GM18867 (cell line): ENCODE data around the gene DTWD2.
"Not testable (repeated sequence)": the region's sequence is repeated elsewhere in the genome, so short reads cannot be mapped to it uniquely, and the experiment has no call there.

Experiments
- ATAC-seq: cut with Tn5 transposase; IDR thresholded peaks from one replicate; pipeline ENCODE4 v1.9.1; 2021; ENCODE audit warnings: mild to moderate bottlenecking, moderate library complexity; ENCODE audit not compliant: unreplicated experiment

The DTWD2 gene

GRCh38 chr5:118998861-118999260, 10.5 kb upstream of the DTWD2 start:
- ATAC-seq = not testable (repeated sequence)

DNA sequence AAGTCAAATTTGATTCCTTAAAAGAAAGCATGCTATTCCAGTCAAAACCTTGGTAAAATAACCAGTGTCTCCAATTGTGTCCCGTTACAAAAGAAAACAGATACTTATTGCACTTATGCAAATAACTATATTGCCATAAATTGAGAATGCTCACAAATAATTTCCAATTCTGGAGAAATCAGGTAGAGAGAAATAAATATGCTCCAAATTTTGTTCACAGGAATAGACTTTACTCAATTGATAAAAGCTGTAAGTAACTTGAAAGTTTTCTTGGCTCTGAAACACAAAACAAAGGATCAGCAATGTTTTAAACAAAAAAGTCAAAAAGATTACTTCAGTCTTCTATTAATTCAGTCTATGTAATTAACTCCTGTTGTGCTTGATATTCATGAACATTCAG, 7.8 kb upstream of the DTWD2 start:
- no peak for ATAC-seq

- no peak for ATAC-seq
These were observed 6.2 kb upstream of the DTWD2 start for GRCh38 chr5:118994595-118994994.

GRCh38 chr5:118993118-118993517, 4.8 kb upstream of the DTWD2 start:
- ATAC-seq = not testable (repeated sequence)

DNA sequence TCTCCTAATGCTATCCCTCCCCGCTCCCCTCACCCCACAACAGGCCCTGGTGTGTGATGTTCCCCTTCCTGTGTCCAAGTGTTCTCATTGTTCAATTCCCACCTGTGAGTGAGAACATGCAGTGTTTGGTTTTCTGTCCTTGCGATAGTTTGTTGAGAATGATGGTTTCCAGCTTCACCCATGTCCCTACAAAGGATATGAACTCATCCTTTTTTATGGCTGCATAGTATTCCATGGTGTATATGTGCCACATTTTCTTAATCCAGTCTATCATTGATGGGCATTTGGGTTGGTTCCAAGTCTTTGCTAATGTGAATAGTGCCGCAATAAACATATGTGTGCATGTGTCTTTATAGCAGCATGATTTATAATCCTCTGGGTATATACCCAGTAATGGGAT, 3.7 kb upstream of the DTWD2 start:
- ATAC-seq = not testable (repeated sequence)

- ATAC-seq = no peak
These were observed 2.2 kb upstream of the DTWD2 start for GRCh38 chr5:118990582-118990981.

- no peak for ATAC-seq
These were observed 1.5 kb upstream of the DTWD2 start for GRCh38 chr5:118989816-118990215.

DNA sequence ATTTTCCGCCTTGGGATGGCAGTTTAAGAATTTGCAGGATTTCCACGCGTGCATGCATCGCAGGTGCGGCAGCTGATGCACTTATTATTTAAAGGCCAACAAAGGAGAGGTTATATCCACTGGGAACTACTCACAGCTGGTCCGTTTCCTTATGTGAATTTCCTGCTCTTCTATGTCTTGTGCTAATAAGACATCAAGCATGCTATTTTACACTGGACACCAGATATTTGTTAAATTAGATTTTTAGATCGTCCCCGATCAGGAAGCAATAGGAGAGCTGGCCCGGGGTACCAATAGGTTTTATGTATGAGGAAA, 476 bp upstream of the DTWD2 start:
- ATAC-seq = peak; percentile 0

GRCh38 chr5:118984602-118985001, 3.7 kb downstream of the DTWD2 start:
- ATAC-seq = no peak

- no peak for ATAC-seq
These were observed 6.6 kb downstream of the DTWD2 start for GRCh38 chr5:118981783-118982182.

DNA sequence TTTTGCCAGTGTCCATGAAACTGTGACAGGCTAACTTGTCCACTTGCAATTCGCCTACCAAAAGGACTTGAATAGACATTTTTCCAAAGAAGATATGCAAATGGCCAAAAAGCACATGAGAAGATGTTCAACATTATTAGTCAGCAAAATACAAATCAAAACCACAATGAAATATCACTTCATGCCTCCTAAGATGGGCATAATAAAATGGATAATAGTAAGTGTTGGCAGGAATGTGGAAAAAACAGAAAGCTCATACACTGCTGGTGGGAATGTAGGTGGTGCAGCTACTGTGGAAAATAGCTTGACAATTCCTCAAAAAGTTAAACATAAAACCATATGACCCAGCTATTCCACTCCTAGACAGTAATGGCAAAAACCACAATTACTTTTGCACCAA, 7.9 kb downstream of the DTWD2 start:
- no peak for ATAC-seq

- no peak for ATAC-seq
These were observed 8.3 kb downstream of the DTWD2 start for GRCh38 chr5:118980017-118980416.

DNA sequence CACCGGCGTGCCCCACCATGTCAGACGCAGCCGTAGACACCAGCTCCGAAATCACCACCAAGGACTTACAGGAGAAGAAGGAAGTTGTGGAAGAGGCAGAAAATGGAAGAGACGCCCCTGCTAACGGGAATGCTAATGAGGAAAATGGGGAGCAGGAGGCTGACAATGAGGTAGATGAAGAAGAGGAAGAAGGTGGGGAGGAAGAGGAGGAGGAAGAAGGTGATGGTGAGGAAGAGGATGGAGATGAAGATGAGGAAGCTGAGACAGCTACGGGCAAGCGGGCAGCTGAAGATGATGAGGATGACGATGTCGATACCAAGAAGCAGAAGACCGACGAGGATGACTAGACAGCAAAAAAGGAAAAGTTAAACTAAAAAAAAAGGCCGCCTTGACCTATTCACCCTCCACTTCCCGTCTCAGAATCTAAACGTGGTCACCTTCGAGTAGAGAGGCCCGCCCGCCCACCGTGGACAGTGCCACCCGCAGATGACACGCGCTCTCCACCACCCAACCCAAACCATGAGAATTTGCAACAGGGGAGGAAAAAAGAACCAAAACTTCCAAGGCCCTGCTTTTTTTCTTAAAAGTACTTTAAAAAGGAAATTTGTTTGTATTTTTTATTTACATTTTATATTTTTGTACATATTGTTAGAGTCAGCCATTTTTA, 14.4 kb downstream of the DTWD2 start:
- ATAC-seq = not testable (repeated sequence)

GRCh38 chr5:118968925-118969375, 19.4 kb downstream of the DTWD2 start:
- no peak for ATAC-seq

DNA sequence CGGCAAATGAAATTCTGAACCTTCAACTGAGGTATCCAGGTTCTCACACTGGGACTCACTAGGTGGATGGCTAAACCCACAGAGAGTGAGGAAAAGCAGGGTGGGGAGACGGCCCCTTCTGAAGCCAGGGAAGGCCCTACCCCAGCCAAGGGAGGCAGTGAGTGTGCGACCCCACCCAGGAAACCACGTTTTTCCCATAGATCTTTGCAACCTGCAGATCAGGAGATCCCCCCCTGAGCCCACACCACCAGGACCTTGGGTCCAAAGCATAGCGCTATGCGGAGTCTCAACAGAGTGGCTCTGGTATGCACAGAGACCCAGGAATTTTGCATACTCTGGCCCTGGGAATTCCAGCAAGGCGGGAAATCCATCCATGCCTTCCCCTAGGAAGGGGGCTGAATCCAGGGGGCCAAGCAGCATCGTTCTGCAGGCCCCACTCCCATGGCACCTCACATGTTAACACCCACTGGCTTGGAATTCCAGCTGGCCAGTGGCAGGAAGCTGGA, 19.9 kb downstream of the DTWD2 start:
- ATAC-seq = no peak

GRCh38 chr5:118967059-118967508, 21.3 kb downstream of the DTWD2 start:
- no peak for ATAC-seq

GRCh38 chr5:118965890-118966289, 22.5 kb downstream of the DTWD2 start:
- ATAC-seq = no peak

DNA sequence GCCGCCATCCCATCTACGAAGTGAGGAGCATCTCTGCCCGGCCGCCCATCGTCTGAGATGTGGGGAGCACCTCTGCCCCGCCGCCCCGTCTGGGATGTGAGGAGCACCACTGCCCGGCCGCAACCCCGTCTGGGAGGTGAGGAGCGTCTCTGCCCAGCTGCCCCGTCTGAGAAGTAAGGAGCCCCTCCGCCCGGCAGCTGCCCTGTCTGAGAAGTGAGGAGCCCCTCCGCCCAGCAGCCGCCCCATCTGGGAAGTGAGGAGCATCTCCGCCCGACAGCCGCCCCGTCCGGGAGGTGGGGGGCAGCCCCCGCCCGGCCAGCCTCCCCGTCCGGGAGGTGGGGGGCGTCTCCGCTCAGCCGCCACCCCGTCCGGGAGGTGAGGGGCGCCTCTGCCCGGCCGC, 23.4 kb downstream of the DTWD2 start:
- ATAC-seq = not testable (repeated sequence)

DNA sequence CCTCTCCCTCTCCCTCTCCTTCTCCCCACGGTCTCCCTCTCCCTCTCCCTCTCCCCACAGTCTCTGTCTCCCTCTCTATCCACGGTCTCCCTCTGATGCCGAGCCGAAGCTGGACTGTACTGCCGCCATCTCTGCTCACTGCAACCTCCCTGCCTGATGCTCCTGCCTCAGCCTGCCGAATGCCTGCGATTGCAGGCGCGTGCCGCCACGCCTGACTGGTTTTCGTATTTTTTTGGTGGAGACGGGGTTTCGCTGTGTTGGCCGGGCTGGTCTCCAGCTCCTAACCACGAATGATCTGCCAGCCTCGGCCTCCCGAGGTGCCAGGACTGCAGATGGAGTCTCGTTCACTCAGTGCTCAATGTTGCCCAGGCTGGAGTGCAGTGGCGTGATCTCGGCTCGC, 24.0 kb downstream of the DTWD2 start:
- ATAC-seq = not testable (repeated sequence)

GRCh38 chr5:118963169-118963568, 25.2 kb downstream of the DTWD2 start:
- no peak for ATAC-seq

GRCh38 chr5:118960557-118960956, 27.8 kb downstream of the DTWD2 start:
- ATAC-seq = no peak

DNA sequence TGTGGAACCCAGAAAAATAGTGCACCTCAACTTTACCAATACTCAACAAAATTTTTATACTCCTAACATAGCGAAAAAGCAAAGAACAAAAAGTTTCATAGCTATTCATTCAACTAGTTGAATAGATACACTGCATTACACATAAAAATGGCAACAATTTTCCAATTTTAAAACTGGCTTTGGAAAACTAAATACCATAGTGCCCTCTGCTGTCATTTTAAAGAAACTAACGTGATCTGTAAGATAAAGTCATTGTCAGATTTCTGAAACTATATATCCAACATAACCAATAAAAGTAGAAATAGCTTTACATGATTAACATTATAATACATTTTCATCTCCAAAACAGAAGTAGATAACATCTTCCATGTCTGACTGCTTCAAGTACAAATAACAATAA, 31.6 kb downstream of the DTWD2 start:
- no peak for ATAC-seq

- peak; percentile 79 for ATAC-seq
These were observed 34.7 kb downstream of the DTWD2 start for GRCh38 chr5:118953652-118954005.
